Parathyroid adenoma (tissue), 2 donors: ENCODE measurements around the gene SPINK14.

Source experiments
- H2AFZ ChIP-seq: fragments of 300-600 bp; sonication (generic); one replicate; pipeline ENCODE4 v1.7.0; 2017; ENCODE audit warnings: antibody characterized with exemption, mild to moderate bottlenecking
- H3K27ac ChIP-seq: fragments of 300-600 bp; sonication (generic); one replicate; pipeline ENCODE4 v1.7.0; 2017
- H3K27me3 ChIP-seq: fragments of 300-600 bp; sonication (generic); one replicate; pipeline ENCODE4 v1.7.0; 2017; ENCODE audit warnings: low read length; ENCODE audit not compliant: control insufficient read depth, insufficient read depth
- H3K36me3 ChIP-seq: fragments of 300-600 bp; sonication (generic); one replicate; pipeline ENCODE4 v1.7.0; 2017; ENCODE audit warnings: low read length; ENCODE audit not compliant: control insufficient read depth, insufficient read depth
- H3K4me1 ChIP-seq: fragments of 300-600 bp; sonication (generic); one replicate; pipeline ENCODE4 v1.7.0; 2017; ENCODE audit warnings: control low read depth
- H3K4me2 ChIP-seq: fragments of 300-600 bp; sonication (generic); one replicate; pipeline ENCODE4 v1.7.0; 2017; ENCODE audit warnings: low read length
- H3K4me3 ChIP-seq: fragments of 300-600 bp; sonication (generic); one replicate; pipeline ENCODE4 v1.7.0; 2017; ENCODE audit warnings: low read depth, low read length
- H3K79me2 ChIP-seq: fragments of 300-600 bp; sonication (generic); one replicate; pipeline ENCODE4 v1.7.0; 2017; ENCODE audit warnings: control low read depth
- H3K9ac ChIP-seq: fragments of 300-600 bp; sonication (generic); one replicate; pipeline ENCODE4 v1.7.0; 2017; ENCODE audit warnings: mild to moderate bottlenecking
- H3K9me3 ChIP-seq: fragments of 300-600 bp; sonication (generic); one replicate; pipeline ENCODE4 v1.7.0; 2017; ENCODE audit warnings: low read length; ENCODE audit not compliant: control insufficient read depth
- TF ChIP-seq, protein P1 (sequence below): fragments of 300-600 bp; sonication (generic); IDR thresholded peaks from one replicate; pipeline ENCODE4 v1.7.0; 2017; ENCODE audit warnings: antibody characterized with exemption, mild to moderate bottlenecking
- donor health status: primary hyperparathyroidism.

Gene SPINK14

GRCh38 chr5:148202531-148203203, 34.3 kb downstream of the SPINK14 start, which contains the start of gene SPINK6:
TSS of gene SPINK6 (plus strand) at chr5:148203042. CDS start at chr5:148203097, 55 bp downstream.
- Histone ChIP-seq H3K4me3 (no peak within 1 kb of the TSS), H3K27ac (no peak within 1 kb of the TSS), H2AFZ (no peak within 1 kb of the TSS), H3K79me2 (no peaks in the 10 kb centered on the region), H3K27me3 (no peaks in the 10 kb centered on the region), H3K36me3 (no peaks in the 10 kb centered on the region), H3K9me3 (no peaks in the 10 kb centered on the region), H3K9ac (no peak within 1 kb of the TSS), H3K4me1 (no peaks in the 10 kb centered on the region), H3K4me2 (no peak within 1 kb of the TSS)
- TF ChIP-seq, protein P1, sequence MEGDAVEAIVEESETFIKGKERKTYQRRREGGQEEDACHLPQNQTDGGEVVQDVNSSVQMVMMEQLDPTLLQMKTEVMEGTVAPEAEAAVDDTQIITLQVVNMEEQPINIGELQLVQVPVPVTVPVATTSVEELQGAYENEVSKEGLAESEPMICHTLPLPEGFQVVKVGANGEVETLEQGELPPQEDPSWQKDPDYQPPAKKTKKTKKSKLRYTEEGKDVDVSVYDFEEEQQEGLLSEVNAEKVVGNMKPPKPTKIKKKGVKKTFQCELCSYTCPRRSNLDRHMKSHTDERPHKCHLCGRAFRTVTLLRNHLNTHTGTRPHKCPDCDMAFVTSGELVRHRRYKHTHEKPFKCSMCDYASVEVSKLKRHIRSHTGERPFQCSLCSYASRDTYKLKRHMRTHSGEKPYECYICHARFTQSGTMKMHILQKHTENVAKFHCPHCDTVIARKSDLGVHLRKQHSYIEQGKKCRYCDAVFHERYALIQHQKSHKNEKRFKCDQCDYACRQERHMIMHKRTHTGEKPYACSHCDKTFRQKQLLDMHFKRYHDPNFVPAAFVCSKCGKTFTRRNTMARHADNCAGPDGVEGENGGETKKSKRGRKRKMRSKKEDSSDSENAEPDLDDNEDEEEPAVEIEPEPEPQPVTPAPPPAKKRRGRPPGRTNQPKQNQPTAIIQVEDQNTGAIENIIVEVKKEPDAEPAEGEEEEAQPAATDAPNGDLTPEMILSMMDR = no peak

- TF ChIP-seq, protein P1 = no peak
- Histone ChIP-seq H3K27ac (no peak overlapping the region), H3K9ac (no peak overlapping the region), H2AFZ (no peak overlapping the region), H3K4me3 (no peak overlapping the region), H3K79me2 (no peaks in the 10 kb centered on the region), H3K4me1 (no peaks in the 10 kb centered on the region), H3K36me3 (no peaks in the 10 kb centered on the region), H3K9me3 (no peaks in the 10 kb centered on the region), H3K4me2 (no peak overlapping the region), H3K27me3 (no peaks in the 10 kb centered on the region)
These were observed 36.9 kb downstream of the SPINK14 start for GRCh38 chr5:148205044-148205806.

GRCh38 chr5:148205865-148206264, 37.5 kb downstream of the SPINK14 start:
- no peaks in the 10 kb centered on the region for H3K36me3 ChIP-seq
- TF ChIP-seq, protein P1 = no peak
- no peaks in the 10 kb centered on the region for H3K9me3 ChIP-seq
- H3K27ac ChIP-seq = no peak overlapping the region
- H3K4me2 ChIP-seq = no peak overlapping the region
- no peaks in the 10 kb centered on the region for H3K27me3 ChIP-seq
- no peak overlapping the region for H3K9ac ChIP-seq
- no peak overlapping the region for H2AFZ ChIP-seq
- no peaks in the 10 kb centered on the region for H3K79me2 ChIP-seq
- H3K4me3 ChIP-seq = no peak overlapping the region
- no peaks in the 10 kb centered on the region for H3K4me1 ChIP-seq

DNA sequence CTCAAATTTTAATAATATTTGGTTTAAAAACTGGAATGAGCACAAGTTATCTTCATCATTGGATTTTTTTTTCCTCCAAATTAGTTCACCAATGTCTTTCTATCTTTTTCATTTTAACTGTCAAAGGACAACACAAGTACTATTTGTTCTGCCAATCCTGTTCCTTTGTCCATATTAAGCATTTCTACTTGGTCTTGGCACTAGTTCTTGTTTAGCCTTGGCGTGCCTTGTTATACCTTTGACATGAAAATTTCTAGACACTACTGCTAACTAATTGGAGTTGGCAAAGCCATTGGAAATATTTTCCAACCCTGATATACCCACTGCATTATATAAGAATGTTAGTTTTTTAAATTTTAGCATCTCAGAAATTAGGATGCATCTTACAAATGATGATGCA, 38.3 kb downstream of the SPINK14 start:
- no peaks in the 10 kb centered on the region for H3K9me3 ChIP-seq
- no peak overlapping the region for H2AFZ ChIP-seq
- no peak overlapping the region for H3K4me2 ChIP-seq
- H3K79me2 ChIP-seq = no peaks in the 10 kb centered on the region
- no peaks in the 10 kb centered on the region for H3K27me3 ChIP-seq
- no peak overlapping the region for H3K9ac ChIP-seq
- H3K36me3 ChIP-seq = no peaks in the 10 kb centered on the region
- no peak overlapping the region for H3K4me3 ChIP-seq
- no peaks in the 10 kb centered on the region for H3K4me1 ChIP-seq
- H3K27ac ChIP-seq = no peak overlapping the region
- TF ChIP-seq, protein P1 = no peak
